Activated gamma-delta T cell treated with Interleukin-2 at 50 U/mL for 16 hours (primary cell): ENCODE measurements around the gene RASAL1.

ENCODE experiments used
- DNase-seq: peaks from one replicate; pipeline ENCODE4 v3.0.0-alpha.2; 2020

Gene RASAL1

GRCh38 chr12:113094738-113095137, 40.8 kb downstream of the RASAL1 start:
- DNase-seq, result no peak

GRCh38 chr12:113093409-113094101, 42.0 kb downstream of the RASAL1 start:
- DNase-seq, result no peak

GRCh38 chr12:113092607-113093408, 42.8 kb downstream of the RASAL1 start:
- DNase-seq, result no peak

GRCh38 chr12:113091506-113091905, 44.1 kb downstream of the RASAL1 start:
- DNase-seq, result no peak

- no peak for DNase-seq
Measured at GRCh38 chr12:113090740-113091139, 44.8 kb downstream of the RASAL1 start.

GRCh38 chr12:113089839-113090238, 45.7 kb downstream of the RASAL1 start:
- no peak for DNase-seq

GRCh38 chr12:113088971-113089756, 46.4 kb downstream of the RASAL1 start:
- DNase-seq, result peak; percentile 35

- DNase-seq, result no peak
Measured at GRCh38 chr12:113088037-113088436, 47.5 kb downstream of the RASAL1 start.

GRCh38 chr12:113087193-113087592, 48.4 kb downstream of the RASAL1 start:
- no peak for DNase-seq

GRCh38 chr12:113086249-113087164, 49.1 kb downstream of the RASAL1 start:
- DNase-seq, result peak; percentile 42

GRCh38 chr12:113083863-113084435, 51.6 kb downstream of the RASAL1 start:
- no peak for DNase-seq

- no peak for DNase-seq
Measured at GRCh38 chr12:113082486-113083148, 52.9 kb downstream of the RASAL1 start.

GRCh38 chr12:113081873-113082272, 53.7 kb downstream of the RASAL1 start:
- no peak for DNase-seq

GRCh38 chr12:113077859-113078255, 57.7 kb downstream of the RASAL1 start:
- DNase-seq, result no peak

- DNase-seq, result no peak
Measured at GRCh38 chr12:113077057-113077858, 58.3 kb downstream of the RASAL1 start.

GRCh38 chr12:113075137-113075683, 60.4 kb downstream of the RASAL1 start:
- DNase-seq, result no peak

GRCh38 chr12:113073586-113073985, 62.0 kb downstream of the RASAL1 start:
- no peak for DNase-seq

GRCh38 chr12:113072136-113072535, 63.4 kb downstream of the RASAL1 start:
- DNase-seq, result no peak

GRCh38 chr12:113071135-113072112, 64.1 kb downstream of the RASAL1 start:
- no peak for DNase-seq
